Panc1 (cell line): Measurements from ENCODE around the gene DCAF6. TPM values are rescaled to one million over a fixed set of nuclear protein-coding genes. Genes with fewer than 3 reads are reported as not detected.

Experiments used
- ATAC-seq: fragments of 200-7000 bp; cut with Tn5 transposase; 2 replicates; pipeline ENCODE4 v1.9.1; 2020; ENCODE audit warnings: mild to moderate bottlenecking, moderate library complexity
- BruUV-seq: library from RNA; stranded (reverse); fragments of 400-500 nt; replicated peaks from 2 replicates; lab custom pipeline; 2021; lab: Mats Ljungman, UMichigan
- CTCF ChIA-PET: fragments of 300-600 bp; sonication (Branson Sonifier 250); formaldehyde crosslinking; loops from one replicate; lab custom pipeline; 2022; ENCODE audit warnings: antibody characterized with exemption; lab: Charles Lee
- POLR2A ChIA-PET: fragments of 300-600 bp; sonication (Branson Sonifier 250); formaldehyde crosslinking; loops from one replicate; lab custom pipeline; 2022; ENCODE audit warnings: antibody characterized with exemption; lab: Charles Lee
- DNase-seq: peaks from one replicate; pipeline ENCODE4 v3.0.0-alpha.2; 2010; ENCODE audit warnings: low read depth, low spot score
- H3K27ac ChIP-seq: 2 replicates; pipeline ENCODE4 v1.5.1; 2011; ENCODE audit warnings: mild to moderate bottlenecking, low read length, inconsistent platforms
- H3K27me3 ChIP-seq: fragments of 200-500 bp; sonication (Bioruptor generic); 2 replicates; pipeline ENCODE4 v1.6.0; 2014; ENCODE audit warnings: low read length, inconsistent platforms; ENCODE audit not compliant: control insufficient read depth, insufficient read depth
- H3K36me3 ChIP-seq: fragments of 200-500 bp; sonication (Bioruptor generic); 2 replicates; pipeline ENCODE4 v1.5.1; 2014; ENCODE audit warnings: inconsistent platforms, mild to moderate bottlenecking, low read length, moderate library complexity; ENCODE audit not compliant: control insufficient read depth, insufficient read depth
- H3K4me1 ChIP-seq: 2 replicates; pipeline ENCODE4 v1.5.1; 2011; ENCODE audit warnings: inconsistent platforms, mild to moderate bottlenecking, low read length, moderate library complexity; ENCODE audit not compliant: control insufficient read depth, insufficient read depth
- H3K4me3 ChIP-seq, 2 experiments: 2 replicates each; pipeline ENCODE4 v1.5.1; 2011 to 2012; ENCODE audit warnings: low read depth in 2 of 2, low read length in 2 of 2, mild to moderate bottlenecking in 2 of 2, inconsistent platforms in 1 of 2, moderate library complexity in 1 of 2
- H3K9me3 ChIP-seq: fragments of 200-500 bp; sonication (Bioruptor generic); 2 replicates; pipeline ENCODE4 v1.5.1; 2014; ENCODE audit warnings: low read depth, mild to moderate bottlenecking, inconsistent platforms, low read length, moderate library complexity; ENCODE audit not compliant: control insufficient read depth, insufficient read depth
- POLR2AphosphoS5 ChIP-seq: IDR thresholded peaks from 2 replicates; pipeline ENCODE4 v1.6.1; 2012; ENCODE audit warnings: mild to moderate bottlenecking, low read depth, low read length, moderate library complexity
- SIN3A ChIP-seq: IDR thresholded peaks from 2 replicates; pipeline ENCODE4 v1.6.1; 2012; ENCODE audit warnings: low read depth, mild to moderate bottlenecking, low read length, moderate library complexity, borderline replicate concordance; ENCODE audit not compliant: insufficient read depth
- TCF7L2 ChIP-seq: IDR thresholded peaks from 2 replicates; pipeline ENCODE4 v1.6.1; 2011; ENCODE audit warnings: mild to moderate bottlenecking, low read depth, low read length, inconsistent platforms
- in situ Hi-C: cut with HindIII; loops from 2 replicates; pipeline ENCODE4 v1.10.0; 2016; ENCODE audit warnings: low sequenced_read_pairs, low pct_unique_long_range_greater_than_20kb
- intact Hi-C: fragments of 100-400 bp; cut with micrococcal nuclease; formaldehyde crosslinking; loops from one replicate; pipeline ENCODE4 v1.10.0; 2022; ENCODE audit not compliant: unreplicated experiment
- total RNA-seq: library from RNA; stranded (reverse); gene quantifications from one replicate; pipeline ENCODE4 v1.2.1, GENCODE V29; 2021; ENCODE audit not compliant: unreplicated experiment
- TF ChIP-seq, protein P1 (sequence below), 2 experiments: IDR thresholded peaks; 2 replicates each; pipeline ENCODE4 v1.6.1; 2011 to 2012; ENCODE audit warnings: low read depth in 2 of 2, control low read depth in 1 of 2, low read length in 1 of 2, mild to moderate bottlenecking in 1 of 2, moderate library complexity in 1 of 2; ENCODE audit not compliant: insufficient read depth in 1 of 2
- TF ChIP-seq, protein P2 (sequence below): fragments of 450-650 bp; IDR thresholded peaks from 2 replicates; pipeline ENCODE4 v1.5.1; 2017; ENCODE audit warnings: mild to moderate bottlenecking

DCAF6 gene
- total RNA-seq, 1 experiment from 2014 or later: 67.7 TPM

DNA sequence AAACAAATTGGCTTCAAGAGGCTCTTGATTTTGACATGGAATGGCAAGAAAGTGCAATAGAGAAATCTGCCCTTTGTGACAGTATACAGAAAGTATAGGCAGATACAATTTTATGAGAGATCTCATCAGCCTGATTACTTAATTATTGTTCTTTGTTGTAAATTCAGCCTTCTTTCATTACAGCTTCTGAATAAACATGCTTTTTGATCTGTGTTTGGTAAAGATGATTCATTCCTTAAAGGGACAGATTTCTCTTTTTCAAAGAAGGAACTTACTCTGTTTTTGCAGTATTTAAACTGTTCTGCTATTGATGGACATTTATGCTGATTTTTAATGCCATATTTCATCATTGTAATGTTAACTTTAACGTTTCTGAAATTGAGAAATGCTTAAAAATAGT, 14.1 kb downstream of the DCAF6 start:
- no peak for ATAC-seq
- TF ChIP-seq TCF7L2 (no peak), POLR2AphosphoS5 (no peak), SIN3A (no peak)
- TF ChIP-seq, protein P1, sequence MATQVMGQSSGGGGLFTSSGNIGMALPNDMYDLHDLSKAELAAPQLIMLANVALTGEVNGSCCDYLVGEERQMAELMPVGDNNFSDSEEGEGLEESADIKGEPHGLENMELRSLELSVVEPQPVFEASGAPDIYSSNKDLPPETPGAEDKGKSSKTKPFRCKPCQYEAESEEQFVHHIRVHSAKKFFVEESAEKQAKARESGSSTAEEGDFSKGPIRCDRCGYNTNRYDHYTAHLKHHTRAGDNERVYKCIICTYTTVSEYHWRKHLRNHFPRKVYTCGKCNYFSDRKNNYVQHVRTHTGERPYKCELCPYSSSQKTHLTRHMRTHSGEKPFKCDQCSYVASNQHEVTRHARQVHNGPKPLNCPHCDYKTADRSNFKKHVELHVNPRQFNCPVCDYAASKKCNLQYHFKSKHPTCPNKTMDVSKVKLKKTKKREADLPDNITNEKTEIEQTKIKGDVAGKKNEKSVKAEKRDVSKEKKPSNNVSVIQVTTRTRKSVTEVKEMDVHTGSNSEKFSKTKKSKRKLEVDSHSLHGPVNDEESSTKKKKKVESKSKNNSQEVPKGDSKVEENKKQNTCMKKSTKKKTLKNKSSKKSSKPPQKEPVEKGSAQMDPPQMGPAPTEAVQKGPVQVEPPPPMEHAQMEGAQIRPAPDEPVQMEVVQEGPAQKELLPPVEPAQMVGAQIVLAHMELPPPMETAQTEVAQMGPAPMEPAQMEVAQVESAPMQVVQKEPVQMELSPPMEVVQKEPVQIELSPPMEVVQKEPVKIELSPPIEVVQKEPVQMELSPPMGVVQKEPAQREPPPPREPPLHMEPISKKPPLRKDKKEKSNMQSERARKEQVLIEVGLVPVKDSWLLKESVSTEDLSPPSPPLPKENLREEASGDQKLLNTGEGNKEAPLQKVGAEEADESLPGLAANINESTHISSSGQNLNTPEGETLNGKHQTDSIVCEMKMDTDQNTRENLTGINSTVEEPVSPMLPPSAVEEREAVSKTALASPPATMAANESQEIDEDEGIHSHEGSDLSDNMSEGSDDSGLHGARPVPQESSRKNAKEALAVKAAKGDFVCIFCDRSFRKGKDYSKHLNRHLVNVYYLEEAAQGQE (IDR thresholded peaks at IDR 0.05; ENCODE audit: insufficient read depth in 1 of 2, low read depth in 2 of 2, low read length in 1 of 2): no peak
- TF ChIP-seq, protein P2, sequence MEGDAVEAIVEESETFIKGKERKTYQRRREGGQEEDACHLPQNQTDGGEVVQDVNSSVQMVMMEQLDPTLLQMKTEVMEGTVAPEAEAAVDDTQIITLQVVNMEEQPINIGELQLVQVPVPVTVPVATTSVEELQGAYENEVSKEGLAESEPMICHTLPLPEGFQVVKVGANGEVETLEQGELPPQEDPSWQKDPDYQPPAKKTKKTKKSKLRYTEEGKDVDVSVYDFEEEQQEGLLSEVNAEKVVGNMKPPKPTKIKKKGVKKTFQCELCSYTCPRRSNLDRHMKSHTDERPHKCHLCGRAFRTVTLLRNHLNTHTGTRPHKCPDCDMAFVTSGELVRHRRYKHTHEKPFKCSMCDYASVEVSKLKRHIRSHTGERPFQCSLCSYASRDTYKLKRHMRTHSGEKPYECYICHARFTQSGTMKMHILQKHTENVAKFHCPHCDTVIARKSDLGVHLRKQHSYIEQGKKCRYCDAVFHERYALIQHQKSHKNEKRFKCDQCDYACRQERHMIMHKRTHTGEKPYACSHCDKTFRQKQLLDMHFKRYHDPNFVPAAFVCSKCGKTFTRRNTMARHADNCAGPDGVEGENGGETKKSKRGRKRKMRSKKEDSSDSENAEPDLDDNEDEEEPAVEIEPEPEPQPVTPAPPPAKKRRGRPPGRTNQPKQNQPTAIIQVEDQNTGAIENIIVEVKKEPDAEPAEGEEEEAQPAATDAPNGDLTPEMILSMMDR: no peak
- CTCF ChIA-PET: no interaction called here
- intact Hi-C loops (no loop called here), in situ Hi-C loops (no loop called here)
- Histone ChIP-seq H3K36me3 (peaks cover 4% of the 10 kb centered on the region; the same call in 1 of the 2 replicates), H3K9me3 (no peaks in the 10 kb centered on the region), H3K27me3 (no peaks in the 10 kb centered on the region), H3K4me3 (no peak overlapping the region), H3K4me1 (no peaks in the 10 kb centered on the region), H3K27ac (no peak overlapping the region)
- POLR2A ChIA-PET: no interaction called here
- BruUV-seq: no TSS peak
- no peak for DNase-seq

DNA sequence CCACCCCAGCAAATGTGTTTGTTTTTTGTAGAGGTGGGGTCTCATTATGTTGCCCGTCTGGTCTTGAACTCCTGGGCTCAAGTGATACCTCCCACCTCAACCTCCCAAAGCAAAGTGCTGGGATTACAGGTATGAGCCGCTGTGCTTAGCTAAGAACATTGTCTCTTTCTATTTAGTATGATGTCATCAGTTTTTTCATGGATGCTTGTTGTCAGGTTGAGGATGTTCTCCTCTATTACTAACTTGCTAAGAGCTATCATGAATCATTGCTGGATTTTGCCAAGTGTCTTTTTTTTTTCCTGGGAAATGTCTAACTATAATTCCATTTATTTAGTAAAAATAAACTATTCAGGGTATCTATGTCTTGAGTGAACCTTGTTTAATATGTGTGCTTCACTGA, 19.4 kb downstream of the DCAF6 start:
- BruUV-seq: no TSS peak
- no peak for DNase-seq
- no peak for ATAC-seq
- Histone ChIP-seq H3K36me3 (peaks cover 4% of the 10 kb centered on the region; the same call in 1 of the 2 replicates), H3K9me3 (no peaks in the 10 kb centered on the region), H3K4me3 (no peak overlapping the region), H3K4me1 (no peaks in the 10 kb centered on the region), H3K27ac (no peak overlapping the region), H3K27me3 (no peaks in the 10 kb centered on the region)
- intact Hi-C loops (no loop called here), in situ Hi-C loops (no loop called here)
- TF ChIP-seq, protein P1 (IDR thresholded peaks at IDR 0.05; ENCODE audit: insufficient read depth in 1 of 2, low read depth in 2 of 2, low read length in 1 of 2): no peak
- TF ChIP-seq POLR2AphosphoS5: no peak
- TF ChIP-seq TCF7L2: no peak
- TF ChIP-seq SIN3A: no peak
- TF ChIP-seq, protein P2: no peak
- ChIA-PET POLR2A (no interaction called here), CTCF (no interaction called here)
